IMR-90 (cell line): ENCODE data around the gene C21orf58. TPM values are rescaled to one million over a fixed set of nuclear protein-coding genes. Genes with fewer than 3 reads are reported as not detected.
A peak's percentile ranks its signal among the peaks of the same experiment; 100 is the strongest.

Experiments
- ATAC-seq: fragments of 200-7000 bp; cut with Tn5 transposase; 2 replicates; pipeline ENCODE4 v1.9.1; 2020; ENCODE audit warnings: low read depth, mild to moderate bottlenecking, moderate library complexity
- BruUV-seq: library from RNA; stranded (reverse); fragments of 400-500 nt; replicated peaks from 2 replicates; lab custom pipeline; 2021; lab: Mats Ljungman, UMichigan
- CTCF ChIA-PET: fragments of 300-600 bp; formaldehyde crosslinking; extraction: SDS; loops from one replicate; lab custom pipeline; 2021; ENCODE audit warnings: antibody characterized with exemption; lab: Yijun Ruan, JAX
- POLR2A ChIA-PET: fragments of 300-600 bp; sonication (Branson Sonifier 250); formaldehyde crosslinking; loops from one replicate; lab custom pipeline; 2022; ENCODE audit warnings: antibody characterized with exemption; ENCODE audit not compliant: unreplicated experiment; lab: Charles Lee
- DNase-seq: peaks from one replicate; pipeline ENCODE4 v3.0.0; 2013
- H2AFZ ChIP-seq: replicated peaks from 2 replicates; pipeline ENCODE3; 2013; ENCODE audit warnings: low read length, mild to moderate bottlenecking; ENCODE audit not compliant: poor library complexity
- H2AK5ac ChIP-seq: 2 replicates; pipeline ENCODE4 v1.6.1; 2013; ENCODE audit warnings: low read depth, low read length, inconsistent platforms
- H2AK9ac ChIP-seq: replicated peaks from 2 replicates; pipeline ENCODE3; 2013; ENCODE audit warnings: mild to moderate bottlenecking, low read depth, low read length, moderate library complexity; ENCODE audit not compliant: poor library complexity
- H2BK120ac ChIP-seq: 2 replicates; pipeline ENCODE4 v1.6.1; 2013; ENCODE audit warnings: low read depth, low read length, inconsistent platforms
- H2BK15ac ChIP-seq: 3 replicates; pipeline ENCODE4 v1.6.1; 2013; ENCODE audit warnings: low read depth, low read length, inconsistent platforms
- H2BK20ac ChIP-seq: 2 replicates; pipeline ENCODE4 v1.6.1; 2013; ENCODE audit warnings: low read depth, mild to moderate bottlenecking, inconsistent platforms, low read length, moderate library complexity
- H2BK5ac ChIP-seq: 2 replicates; pipeline ENCODE4 v1.6.1; 2013; ENCODE audit warnings: mild to moderate bottlenecking, low read depth, low read length, inconsistent platforms; ENCODE audit not compliant: poor library complexity, severe bottlenecking
- H3K14ac ChIP-seq: replicated peaks from 2 replicates; pipeline ENCODE4 v1.6.1; 2013; ENCODE audit warnings: low read depth, low read length, inconsistent platforms
- H3K18ac ChIP-seq: 2 replicates; pipeline ENCODE4 v1.6.1; 2013; ENCODE audit warnings: low read depth, low read length, control low read depth
- H3K23ac ChIP-seq: 2 replicates; pipeline ENCODE4 v1.6.1; 2013; ENCODE audit warnings: low read depth, low read length, inconsistent platforms
- H3K27ac ChIP-seq: 2 replicates; pipeline ENCODE4 v1.5.1; 2013; ENCODE audit warnings: mild to moderate bottlenecking, control low read depth, low read length; ENCODE audit not compliant: insufficient read depth
- H3K27me3 ChIP-seq: 2 replicates; pipeline ENCODE4 v1.6.1; 2013; ENCODE audit warnings: low read length; ENCODE audit not compliant: control insufficient read depth, insufficient read depth
- H3K36me3 ChIP-seq: 2 replicates; pipeline ENCODE4 v1.6.1; 2013; ENCODE audit warnings: low read length, mixed read lengths; ENCODE audit not compliant: control insufficient read depth, insufficient read depth
- H3K4ac ChIP-seq: 2 replicates; pipeline ENCODE4 v1.6.1; 2013; ENCODE audit warnings: low read depth, low read length, inconsistent platforms
- H3K4me1 ChIP-seq: 2 replicates; pipeline ENCODE4 v1.6.1; 2013; ENCODE audit warnings: low read length, mixed read lengths; ENCODE audit not compliant: control insufficient read depth, insufficient read depth
- H3K4me2 ChIP-seq: 2 replicates; pipeline ENCODE4 v1.6.1; 2013; ENCODE audit warnings: low read depth, mild to moderate bottlenecking, control low read depth, low read length, moderate library complexity
- H3K4me3 ChIP-seq: 2 replicates; pipeline ENCODE4 v1.5.1; 2013; ENCODE audit warnings: low read depth, mild to moderate bottlenecking, control low read depth, low read length, moderate library complexity; ENCODE audit not compliant: insufficient read depth
- H3K56ac ChIP-seq: 2 replicates; pipeline ENCODE4 v1.6.1; 2013; ENCODE audit warnings: low read length, inconsistent platforms; ENCODE audit not compliant: insufficient read depth; ENCODE audit errors: extremely low read depth
- H3K79me1 ChIP-seq, 2 experiments: 2 replicates each; pipeline ENCODE4 v1.6.1; 2013; ENCODE audit warnings: low read length in 2 of 2, inconsistent platforms in 1 of 2, low read depth in 1 of 2
- H3K9ac ChIP-seq: 2 replicates; pipeline ENCODE4 v1.6.1; 2013; ENCODE audit warnings: low read depth, low read length, control low read depth
- H3K9me1 ChIP-seq: 2 replicates; pipeline ENCODE4 v1.6.1; 2013; ENCODE audit warnings: low read length, inconsistent platforms; ENCODE audit not compliant: insufficient read depth
- H3K9me3 ChIP-seq: 2 replicates; pipeline ENCODE4 v1.6.1; 2013; ENCODE audit warnings: low read length; ENCODE audit not compliant: control insufficient read depth, insufficient read depth
- H4K20me1 ChIP-seq: 2 replicates; pipeline ENCODE4 v1.6.1; 2013; ENCODE audit warnings: low read length, inconsistent platforms; ENCODE audit not compliant: insufficient read depth
- H4K5ac ChIP-seq: 2 replicates; pipeline ENCODE4 v1.6.1; 2013; ENCODE audit warnings: mild to moderate bottlenecking, low read depth, low read length, control low read depth
- H4K8ac ChIP-seq, 2 experiments: 2 replicates each; pipeline ENCODE4 v1.6.1; 2013; ENCODE audit warnings: low read depth in 2 of 2, low read length in 2 of 2, control low read depth in 1 of 2, inconsistent platforms in 1 of 2
- H4K91ac ChIP-seq: 2 replicates; pipeline ENCODE4 v1.6.1; 2013; ENCODE audit warnings: low read depth, low read length, inconsistent platforms; ENCODE audit not compliant: insufficient read depth
- CEBPB ChIP-seq: IDR thresholded peaks from 2 replicates; pipeline ENCODE4 v1.6.1; 2012; ENCODE audit warnings: low read depth, low read length, improper control_type of control experiment
- CHD1 ChIP-seq: IDR thresholded peaks from 2 replicates; pipeline ENCODE4 v1.6.1; 2012; ENCODE audit warnings: low read depth, low read length, improper control_type of control experiment
- CTCF ChIP-seq: conservative IDR thresholded peaks from 2 replicates; pipeline ENCODE4 v1.5.1; 2012; ENCODE audit warnings: mild to moderate bottlenecking, low read depth, low read length, improper control_type of control experiment
- ELK1 ChIP-seq: fragments of 150-350 bp; IDR thresholded peaks from 2 replicates; pipeline ENCODE4 v1.6.1; 2016; ENCODE audit warnings: low read depth, mild to moderate bottlenecking, low read length, moderate library complexity, borderline replicate concordance
- FOS ChIP-seq: fragments of 150-350 bp; IDR thresholded peaks from 2 replicates; pipeline ENCODE4 v1.6.1; 2016; ENCODE audit warnings: low read depth, low read length
- MAFK ChIP-seq: IDR thresholded peaks from 2 replicates; pipeline ENCODE4 v1.6.1; 2012; ENCODE audit warnings: low read depth, low read length, improper control_type of control experiment
- MAZ ChIP-seq: IDR thresholded peaks from 2 replicates; pipeline ENCODE4 v1.6.1; 2012; ENCODE audit warnings: low read depth, mild to moderate bottlenecking, low read length, improper control_type of control experiment, moderate library complexity, borderline replicate concordance
- MXI1 ChIP-seq: IDR thresholded peaks from 2 replicates; pipeline ENCODE4 v1.6.1; 2012; ENCODE audit warnings: low read depth, mild to moderate bottlenecking, low read length, moderate library complexity, borderline replicate concordance
- NFE2L2 ChIP-seq: fragments of 150-350 bp; IDR thresholded peaks from 2 replicates; pipeline ENCODE4 v1.6.1; 2016; ENCODE audit warnings: low read depth, mild to moderate bottlenecking, low read length
- POLR2A ChIP-seq: IDR thresholded peaks from 2 replicates; pipeline ENCODE4 v1.6.1; 2012; ENCODE audit warnings: mild to moderate bottlenecking, low read depth, low read length
- RCOR1 ChIP-seq: IDR thresholded peaks from 2 replicates; pipeline ENCODE4 v1.6.1; 2012; ENCODE audit warnings: mild to moderate bottlenecking, low read length, improper control_type of control experiment; ENCODE audit not compliant: insufficient replicate concordance
- RFX5 ChIP-seq: IDR thresholded peaks from 2 replicates; pipeline ENCODE4 v1.8.0; 2012; ENCODE audit warnings: low read depth, mild to moderate bottlenecking, low read length, moderate library complexity
- USF2 ChIP-seq: fragments of 150-350 bp; IDR thresholded peaks from 2 replicates; pipeline ENCODE4 v1.6.1; 2017; ENCODE audit warnings: mild to moderate bottlenecking, antibody characterized with exemption, low read length, low read depth
- WGBS, 2 experiments: methylation state at CpG; one replicate each; pipeline versions ENCODE4 v1.1.5 to v1.1.7; 2013; ENCODE audit warnings: missing lambda C conversion rate in 2 of 2; ENCODE audit not compliant: insufficient read length in 1 of 2; ENCODE audit errors: extremely low coverage in 2 of 2; 5-methylcytosine and 5-hydroxymethylcytosine counted together
- dilution Hi-C: fragments of 300-500 bp; cut with HindIII; formaldehyde crosslinking; loops from one replicate; pipeline ENCODE4 v1.14.3; 2018; ENCODE audit warnings: low sequenced_read_pairs; ENCODE audit not compliant: unreplicated experiment
- in situ Hi-C: fragments of 300-500 bp; cut with MboI; formaldehyde crosslinking; loops from 3 replicates; pipeline ENCODE4 v1.14.3; 2019; ENCODE audit warnings: low sequenced_read_pairs, inconsistent platforms, mixed read lengths
- intact Hi-C: fragments of 100-400 bp; cut with micrococcal nuclease; formaldehyde crosslinking; loops from 2 replicates; pipeline ENCODE4 v1.10.0; 2022
- polyA plus RNA-seq, 3 experiments: library from polyadenylated mRNA; depleted of rRNA; stranded (reverse); fragments of >200 nt; gene quantifications; 2 replicates each; pipeline ENCODE4 v1.2.3, GENCODE V29; 2012; ENCODE audit warnings: low replicate concordance in 1 of 3
- total RNA-seq: library from RNA; depleted of rRNA; stranded (reverse); fragments of >200 nt; gene quantifications from 2 replicates; pipeline ENCODE4 v1.2.3, GENCODE V29; 2012

The C21orf58 gene
- total and polyA plus RNA-seq, 2 of the 4 experiments (the other 2 are of a cell fraction) = 2.7 to 6.2 TPM

- POLR2A ChIA-PET = interaction anchor here (0.7 kb wide), 1 partner anchor 11 kb away, joined by 3 read pairs; no protein-coding TSS in a partner anchor
- H3K79me1 ChIP-seq = 0 out of 4 replicates have a peak, but pooled peaks cover 0 to 3% of the 10 kb centered on the region in 2 experiments
- no peak overlapping the region for H4K91ac ChIP-seq
- H3K4me2 ChIP-seq = no peak overlapping the region; the same call in none of the 2 replicates
- no peak overlapping the region for H3K56ac ChIP-seq
- no peak overlapping the region for H2AK5ac ChIP-seq
- no peak for ATAC-seq
- intact Hi-C loops = no loop called here
- H3K14ac ChIP-seq = no peak overlapping the region
- WGBS, 2 experiments = 29% methylated on average over 13 of the region's 84 CpGs; no CpG with 5 or more reads in 1 of the 2 experiments
- TF ChIP-seq RCOR1 (no peak), FOS (no peak), MAFK (no peak), CEBPB (no peak), MAZ (no peak), RFX5 (no peak), MXI1 (no peak), CHD1 (no peak), CTCF (no peak), NFE2L2 (no peak), ELK1 (no peak), USF2 (no peak), POLR2A (no peak)
- dilution Hi-C loops = no loop called here
- no peak overlapping the region for H3K9ac ChIP-seq
- BruUV-seq = no TSS peak
- peak overlapping the region; percentile 14; the same call in 1 of the 2 replicates for H2BK120ac ChIP-seq
- H3K27me3 ChIP-seq = no peaks in the 10 kb centered on the region
- no peak overlapping the region for H2BK15ac ChIP-seq
- H4K20me1 ChIP-seq = no peaks in the 10 kb centered on the region; the same call in 1 of the 2 replicates
- no peak overlapping the region for H2BK20ac ChIP-seq
- in situ Hi-C loops = no loop called here
- H4K5ac ChIP-seq = peak overlapping the region; percentile 48; the same call in 1 of the 2 replicates
- H3K27ac ChIP-seq = no peak overlapping the region
- H3K36me3 ChIP-seq = peaks cover 3% of the 10 kb centered on the region; the same call in 1 of the 2 replicates
- no peak overlapping the region for H2BK5ac ChIP-seq
- H3K9me1 ChIP-seq = no peaks in the 10 kb centered on the region; the same call in 1 of the 2 replicates
- H3K4ac ChIP-seq = no peak overlapping the region; the same call in 1 of the 2 replicates
- peak overlapping the region in 1 of 2 experiments; percentile 0; a peak in 1 of 4 replicates for H4K8ac ChIP-seq
- H3K23ac ChIP-seq = no peak overlapping the region
- DNase-seq = no peak
- peaks cover 11% of the 10 kb centered on the region for H3K4me1 ChIP-seq
- H3K4me3 ChIP-seq = no peak overlapping the region
- H3K18ac ChIP-seq = no peak overlapping the region
- CTCF ChIA-PET = no interaction called here
- H3K9me3 ChIP-seq = no peaks in the 10 kb centered on the region
- no peak overlapping the region for H2AK9ac ChIP-seq
- H2AFZ ChIP-seq = peak overlapping the region; percentile 58
Measured at GRCh38 chr21:46297338-46298271, 26.1 kb downstream of the C21orf58 start.
